Stimulated activated CD8-positive, alpha-beta memory T cell treated with anti-CD3 and anti-CD28 coated beads, Interleukin-4, amount 100 ng/mL, for 48 hours (primary cell): ENCODE results near the gene ARHGEF16.

Source experiments
- DNase-seq: peaks from one replicate; pipeline ENCODE4 v3.0.0-alpha.2; 2020

Gene ARHGEF16

DNA sequence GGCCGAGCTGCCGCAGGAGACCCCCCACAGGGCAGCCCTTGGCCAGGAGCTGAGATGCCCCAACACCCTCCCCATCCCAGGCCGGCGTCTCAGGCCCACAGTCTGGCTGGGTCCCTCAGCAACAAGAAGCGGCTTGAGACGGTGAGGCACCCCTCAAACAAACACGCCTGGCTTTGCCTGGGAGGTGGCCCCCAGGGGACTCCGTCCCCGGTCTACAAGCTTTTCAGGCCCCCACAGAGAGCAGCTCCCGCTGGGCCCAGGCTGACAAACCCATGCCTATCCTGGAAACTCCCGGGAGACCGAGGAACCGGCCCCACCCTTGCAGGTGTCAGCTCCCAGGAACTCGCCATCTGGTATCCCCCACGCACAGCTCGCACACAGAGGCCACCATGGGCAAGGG, 67.0 kb downstream of the ARHGEF16 start:
- no peak for DNase-seq

DNA sequence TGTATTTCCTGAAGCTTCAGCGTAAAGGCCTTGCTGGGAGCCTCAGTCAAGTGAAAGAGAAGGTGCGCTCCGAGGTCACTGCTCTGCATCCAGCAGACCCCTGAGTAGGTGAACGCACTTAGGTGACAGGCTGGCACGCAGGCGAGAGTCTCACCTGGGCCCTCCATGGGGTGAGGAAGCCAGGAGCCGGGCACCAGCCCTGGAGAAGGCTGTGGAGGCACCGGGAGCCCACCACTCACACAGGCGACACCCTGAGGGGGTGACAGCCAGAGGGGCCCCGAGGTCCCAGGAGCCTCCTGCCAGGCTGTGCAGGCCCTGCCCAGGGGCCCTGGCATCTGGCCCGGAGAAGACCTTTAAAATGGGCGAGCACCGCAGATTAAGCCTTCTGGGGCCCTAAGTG, 67.6 kb downstream of the ARHGEF16 start:
- no peak for DNase-seq

DNA sequence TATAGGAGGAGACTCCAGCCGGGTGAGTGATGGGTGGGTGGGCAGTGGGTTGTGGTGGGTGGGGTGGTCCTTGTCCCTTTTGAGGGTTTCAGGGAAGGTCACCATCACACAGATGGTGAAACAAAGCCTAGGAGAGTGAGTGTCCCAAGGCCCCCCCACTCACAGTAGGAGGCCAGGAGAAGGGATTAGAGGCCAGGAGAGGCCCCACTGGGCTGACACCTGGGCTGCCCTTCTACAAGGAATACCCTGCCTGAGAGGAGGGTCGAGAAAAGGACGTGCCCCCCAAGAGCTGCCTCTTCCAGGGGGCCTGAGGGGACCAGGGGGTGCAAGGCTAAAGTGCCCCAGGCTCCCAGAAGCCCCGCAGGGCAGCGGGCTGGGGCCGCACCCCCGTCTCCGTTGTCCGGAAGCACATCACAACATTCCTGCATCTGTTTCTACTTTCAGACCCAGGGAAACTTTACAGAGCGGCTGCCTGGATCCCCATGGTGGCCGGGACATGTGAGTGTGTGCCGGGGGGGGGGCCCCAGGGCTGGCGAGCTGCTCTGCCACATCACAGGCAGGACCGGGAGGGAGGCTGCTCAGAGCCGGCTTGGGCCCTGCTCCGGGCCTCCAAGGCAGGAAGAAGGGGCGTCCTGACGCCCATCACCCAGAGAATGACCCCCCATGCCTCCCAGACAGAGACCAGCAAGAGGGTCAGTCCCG, 68.2 kb downstream of the ARHGEF16 start:
- DNase-seq, result no peak

DNA sequence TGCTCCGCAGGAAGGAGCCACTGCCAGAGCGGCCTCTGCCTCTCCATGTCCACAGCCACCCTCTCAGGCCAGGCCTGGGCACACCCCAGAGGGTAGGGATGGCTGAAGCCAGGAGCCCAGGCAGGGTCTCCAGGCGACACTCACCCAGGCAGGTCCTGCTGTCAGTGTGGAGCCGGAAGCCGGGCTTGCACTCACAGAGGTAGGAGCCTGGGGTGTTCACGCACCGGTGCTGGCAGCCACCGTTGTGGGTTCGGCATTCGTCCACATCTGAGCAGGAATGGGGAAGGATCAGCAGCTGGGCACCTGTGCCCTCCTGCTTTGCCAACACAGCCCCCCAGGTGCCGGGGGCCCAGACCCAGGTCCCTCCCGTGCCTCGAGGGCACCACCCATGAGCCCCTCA, 69.5 kb downstream of the ARHGEF16 start:
- DNase-seq, result no peak

DNA sequence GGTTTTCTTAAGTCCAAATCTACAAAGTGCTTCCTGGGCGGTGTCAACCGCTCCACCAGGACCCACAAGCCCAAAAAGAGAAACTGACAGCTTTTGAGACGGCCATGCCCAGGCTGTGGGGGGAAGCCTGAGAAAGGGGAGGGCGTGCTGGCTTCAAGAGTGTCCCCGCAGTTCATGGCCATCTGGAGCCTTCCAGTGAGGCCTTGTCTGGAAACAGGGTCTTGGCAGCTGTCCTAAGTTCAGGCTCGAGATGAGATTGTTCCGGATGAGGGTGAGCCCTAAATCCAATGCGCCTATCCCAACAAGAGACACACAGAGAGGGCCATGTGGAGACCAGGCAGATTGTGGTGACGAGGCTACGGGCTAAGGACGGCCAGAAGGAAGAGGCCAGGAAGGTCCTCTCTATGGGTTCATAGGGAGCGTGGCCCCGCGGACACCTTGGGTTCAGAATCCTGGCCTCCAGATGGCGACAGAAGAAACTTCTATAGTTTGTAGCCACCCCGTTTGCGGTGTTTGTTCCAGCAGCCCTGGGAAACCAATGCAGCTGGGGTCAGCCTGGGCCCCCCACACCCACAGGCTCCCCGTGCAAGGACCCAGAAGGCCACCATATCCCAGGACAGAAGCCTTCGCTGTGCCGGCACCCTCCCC, 70.2 kb downstream of the ARHGEF16 start:
- DNase-seq, result no peak

DNA sequence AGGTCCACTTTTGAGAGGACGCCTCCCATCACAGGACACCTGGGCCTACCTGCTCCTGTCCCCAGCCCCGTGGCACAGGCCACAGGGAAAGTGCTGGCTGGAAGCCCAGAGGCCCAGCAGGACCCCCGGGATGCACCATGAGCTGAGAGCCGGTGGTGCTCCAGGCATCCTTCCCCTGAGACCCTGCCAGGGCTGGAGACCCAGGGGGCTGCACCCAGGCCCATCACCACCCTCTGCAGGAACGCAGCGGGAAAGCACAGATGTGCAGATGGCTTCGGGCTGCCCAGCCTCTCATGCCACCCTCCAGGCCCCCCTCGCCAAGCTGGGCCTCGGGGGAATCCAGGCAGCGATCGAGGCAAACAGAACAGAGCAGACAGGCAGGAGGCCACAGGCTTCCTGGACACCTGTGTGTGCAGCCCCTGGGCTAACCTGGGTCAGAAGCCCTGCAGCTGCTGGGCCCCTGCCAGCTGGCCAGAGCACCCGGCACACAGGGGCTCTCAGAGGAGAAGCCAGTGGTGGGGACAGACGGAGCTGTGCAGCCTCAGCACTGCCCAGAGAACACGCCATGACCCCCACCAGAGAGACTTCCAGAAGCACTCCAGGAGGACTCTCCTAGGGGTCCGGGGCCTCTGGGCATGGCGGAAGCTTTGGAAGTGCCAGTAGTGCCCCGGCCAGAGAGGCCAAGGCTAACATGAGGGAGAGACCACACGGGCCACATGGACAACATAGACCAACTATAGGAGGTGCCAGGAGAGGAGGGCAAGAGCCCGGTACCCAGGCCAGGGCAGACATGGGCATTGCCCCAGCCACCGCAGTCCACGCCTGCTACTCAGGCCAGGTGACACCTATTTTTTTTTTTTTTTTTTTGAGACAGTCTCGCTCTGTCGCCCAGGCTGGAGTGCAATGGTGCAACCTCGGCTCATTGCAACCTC, 71.4 kb downstream of the ARHGEF16 start:
- DNase-seq, result no peak

DNA sequence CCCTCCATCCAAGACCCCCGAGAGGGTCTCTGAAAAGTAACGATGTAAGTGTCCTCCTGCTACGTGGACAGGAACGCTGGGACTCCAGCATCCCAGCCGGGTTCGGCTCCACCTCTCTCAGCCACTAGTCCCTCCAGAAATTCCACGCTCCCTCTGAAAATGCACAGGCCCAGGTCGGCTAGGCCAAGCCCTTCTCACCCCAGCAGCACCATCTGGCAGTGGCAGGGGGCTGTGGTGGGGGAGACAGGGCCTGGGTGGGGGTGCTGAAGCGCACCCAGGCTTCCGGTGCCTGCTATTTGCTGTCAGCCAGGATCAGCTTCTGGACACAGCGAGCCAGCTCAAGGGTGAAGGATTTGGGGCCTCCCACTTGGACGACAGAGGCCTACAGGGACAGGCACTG, 73.3 kb downstream of the ARHGEF16 start:
- DNase-seq, result no peak

DNA sequence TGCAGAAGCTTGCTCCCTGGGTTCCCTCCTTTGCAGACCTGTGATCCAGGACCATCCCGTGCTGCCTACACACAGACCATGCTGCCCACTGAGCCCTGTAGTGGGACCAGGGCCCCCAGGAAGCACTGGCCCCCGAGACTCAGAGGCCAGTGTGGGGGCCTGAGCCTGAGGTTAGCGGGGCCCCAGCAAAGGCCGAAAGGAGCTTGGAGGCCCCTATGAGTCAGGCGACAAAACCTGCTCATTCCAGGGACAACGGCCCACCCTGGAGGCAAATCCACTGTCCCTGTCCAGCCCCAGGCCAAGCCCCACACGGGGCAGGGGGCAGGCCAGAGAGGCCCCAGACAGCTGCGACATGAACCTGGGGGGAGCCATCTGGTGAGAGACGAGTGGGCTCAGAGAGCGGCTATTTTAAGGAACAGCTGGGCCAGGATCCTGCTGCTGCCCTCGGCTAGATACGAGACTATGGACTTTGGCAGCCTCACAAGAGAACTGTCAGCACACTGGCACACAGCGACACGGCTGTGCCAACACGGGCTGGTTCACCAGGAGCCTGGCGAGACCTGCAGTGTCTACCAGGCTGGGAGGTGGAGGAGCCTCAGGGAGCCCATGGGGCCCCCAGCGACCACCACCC, 74.7 kb downstream of the ARHGEF16 start:
- DNase-seq, result no peak

DNA sequence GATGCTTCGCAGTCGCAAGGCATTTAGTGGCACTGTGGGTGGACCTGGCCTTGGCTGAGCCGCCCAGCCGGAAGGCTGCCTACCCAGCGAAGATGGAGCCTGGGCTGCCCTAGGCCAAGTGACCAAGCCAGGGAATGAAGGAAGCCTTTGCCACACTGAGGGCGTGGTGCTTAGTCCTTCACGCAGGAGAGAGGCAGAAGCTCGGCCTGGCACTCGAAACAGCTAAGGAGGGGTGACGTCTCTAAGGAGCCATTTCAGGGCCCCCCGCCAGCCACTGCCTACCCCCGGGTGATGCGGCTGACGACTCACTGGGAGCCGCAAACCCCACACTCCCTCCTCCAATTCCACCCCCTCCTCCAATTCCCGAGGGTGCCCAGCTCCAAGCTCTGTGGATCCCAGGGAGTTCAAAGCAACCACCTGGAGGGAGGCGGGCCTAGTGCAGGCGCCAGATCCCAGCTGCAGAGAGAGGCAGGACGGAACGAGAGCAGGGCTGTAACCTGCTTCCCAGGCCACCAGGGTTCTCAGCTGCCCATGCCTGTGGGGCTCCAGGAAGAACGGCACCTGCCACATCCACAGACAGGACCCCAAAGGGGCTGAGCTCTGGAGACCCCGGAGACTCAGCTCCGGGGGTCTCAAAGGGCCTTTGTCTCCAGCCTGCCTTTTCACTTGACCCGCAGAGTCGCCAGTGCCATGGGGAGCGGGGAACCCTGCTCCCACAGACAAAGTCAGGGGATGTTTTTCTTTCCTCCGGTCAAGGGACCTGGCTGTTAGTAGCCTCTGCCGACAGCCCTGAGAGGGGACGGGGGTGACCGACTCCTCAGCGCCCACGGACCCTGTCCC, 75.8 kb downstream of the ARHGEF16 start:
- no peak for DNase-seq
